H1 (cell line): Measurements from ENCODE around the gene STK31. TPM values are rescaled to one million over a fixed set of nuclear protein-coding genes. Genes with fewer than 3 reads are reported as not detected.
"Not testable (repeated sequence)": the region's sequence is repeated elsewhere in the genome, so short reads cannot be mapped to it uniquely, and the experiment has no call there.

Experiments used
- CTCF ChIA-PET: fragments of 300-600 bp; sonication (Branson Sonifier 250); formaldehyde crosslinking; loops from one replicate; lab custom pipeline; 2021; ENCODE audit not compliant: partially characterized antibody; lab: Charles Lee
- POLR2A ChIA-PET: fragments of 300-600 bp; sonication (Branson Sonifier 250); formaldehyde crosslinking; loops from one replicate; lab custom pipeline; 2021; ENCODE audit warnings: inconsistent platforms; ENCODE audit not compliant: partially characterized antibody; lab: Charles Lee
- DNase-seq, 2 experiments: peaks; one replicate each; pipeline versions ENCODE4 v3.0.0 to v3.0.0-alpha.2; 2010 to 2022; ENCODE audit warnings: low spot score in 2 of 2, low read depth in 1 of 2, mixed read lengths in 1 of 2
- FAIRE-seq: peaks from 2 replicates; lab custom pipeline; 2011; peaks lifted over from hg19 to GRCh38; lab: Jason Lieb, UNC
- H2AFZ ChIP-seq: 2 replicates; pipeline ENCODE4 v1.8.1; 2012; ENCODE audit warnings: low read length, inconsistent platforms
- H2AK5ac ChIP-seq: 2 replicates; pipeline ENCODE4 v1.6.1; 2013; ENCODE audit warnings: low read depth, low read length
- H2BK120ac ChIP-seq: replicated peaks from 2 replicates; pipeline ENCODE3; 2013; ENCODE audit warnings: low read depth, low read length, inconsistent platforms
- H2BK12ac ChIP-seq: 2 replicates; pipeline ENCODE4 v1.6.1; 2013; ENCODE audit warnings: low read depth, low read length
- H2BK15ac ChIP-seq: 2 replicates; pipeline ENCODE4 v1.6.1; 2013; ENCODE audit warnings: low read length
- H2BK20ac ChIP-seq: 2 replicates; pipeline ENCODE4 v1.6.1; 2013; ENCODE audit warnings: low read length
- H2BK5ac ChIP-seq: 2 replicates; pipeline ENCODE4 v1.6.1; 2013; ENCODE audit warnings: low read depth, low read length
- H3K14ac ChIP-seq: 2 replicates; pipeline ENCODE4 v1.6.1; 2013; ENCODE audit warnings: inconsistent platforms; ENCODE audit not compliant: insufficient read length
- H3K18ac ChIP-seq: 2 replicates; pipeline ENCODE4 v1.6.1; 2013; ENCODE audit warnings: low read length; ENCODE audit errors: extremely low read depth
- H3K23ac ChIP-seq: 2 replicates; pipeline ENCODE4 v1.6.1; 2013; ENCODE audit warnings: inconsistent platforms; ENCODE audit not compliant: insufficient read length
- H3K23me2 ChIP-seq: 2 replicates; pipeline ENCODE4 v1.6.1; 2013; ENCODE audit warnings: low read depth, low read length
- H3K27ac ChIP-seq: 2 replicates; pipeline ENCODE4 v1.6.1; 2011; ENCODE audit warnings: low read depth, low read length, inconsistent platforms
- H3K27me3 ChIP-seq, 4 experiments: replicated peaks in 1 of 4; 1 replicate in 1 of 4; 2 replicates in 3 of 4; pipeline versions ENCODE4 v1.6.1 to v1.8.1; 2011 to 2013; ENCODE audit warnings: low read length in 3 of 4, mild to moderate bottlenecking in 3 of 4, inconsistent platforms in 2 of 4, mixed read lengths in 2 of 4, moderate library complexity in 1 of 4; ENCODE audit not compliant: control insufficient read depth in 3 of 4, insufficient read depth in 3 of 4; ENCODE audit errors: extremely low read depth in 1 of 4
- H3K36me3 ChIP-seq, 4 experiments: 2 replicates each; pipeline versions ENCODE4 v1.6.1 to v1.8.1; 2011 to 2013; ENCODE audit warnings: mild to moderate bottlenecking in 4 of 4, low read length in 3 of 4, moderate library complexity in 2 of 4, control low read depth in 1 of 4, inconsistent platforms in 1 of 4; ENCODE audit not compliant: insufficient read depth in 4 of 4, control insufficient read depth in 2 of 4
- H3K4ac ChIP-seq: replicated peaks from 2 replicates; pipeline ENCODE3; 2013; ENCODE audit warnings: low read length, low read depth, mixed read lengths, inconsistent platforms; ENCODE audit not compliant: insufficient read length
- H3K4me1 ChIP-seq, 4 experiments: replicated peaks in 1 of 4; 1 replicate in 1 of 4; 2 replicates in 3 of 4; pipeline versions ENCODE4 v1.6.1 to v1.8.1; 2011 to 2013; ENCODE audit warnings: low read length in 3 of 4, inconsistent platforms in 2 of 4, mixed read lengths in 1 of 4; ENCODE audit not compliant: insufficient read depth in 4 of 4, control insufficient read depth in 3 of 4
- H3K4me2 ChIP-seq, 2 experiments: 2 replicates each; pipeline versions ENCODE4 v1.6.1 to v1.8.1; 2011 to 2013; ENCODE audit warnings: low read depth in 2 of 2, low read length in 2 of 2, control low read depth in 1 of 2, inconsistent platforms in 1 of 2, mild to moderate bottlenecking in 1 of 2; ENCODE audit not compliant: insufficient read depth in 1 of 2
- H3K4me3 ChIP-seq, 4 experiments: fragments of 200-600, 300-600 bp in 1 of 4; sonication (generic), shearing (Covaris generic), sonication (Bioruptor Twin) in 1 of 4; 2 replicates each; pipeline versions ENCODE4 v1.5.1 to v1.8.1; 2011 to 2016; ENCODE audit warnings: low read length in 4 of 4, low read depth in 3 of 4, control low read depth in 2 of 4, inconsistent platforms in 2 of 4, mild to moderate bottlenecking in 2 of 4, mixed read lengths in 1 of 4, moderate library complexity in 1 of 4; ENCODE audit not compliant: insufficient read depth in 2 of 4; ENCODE audit errors: extremely low read depth in 1 of 4
- H3K56ac ChIP-seq: replicated peaks from 2 replicates; pipeline ENCODE3; 2013; ENCODE audit warnings: low read depth, mild to moderate bottlenecking, mixed read lengths, low read length, inconsistent platforms; ENCODE audit not compliant: insufficient read length
- H3K79me1 ChIP-seq: 2 replicates; pipeline ENCODE4 v1.6.1; 2013; ENCODE audit warnings: low read depth, low read length, control low read depth
- H3K79me2 ChIP-seq, 2 experiments: 2 replicates each; pipeline versions ENCODE4 v1.6.1 to v1.8.1; 2012 to 2013; ENCODE audit warnings: low read length in 2 of 2, mild to moderate bottlenecking in 2 of 2, inconsistent platforms in 1 of 2; ENCODE audit not compliant: insufficient read depth in 2 of 2, control insufficient read depth in 1 of 2
- H3K9ac ChIP-seq, 4 experiments: replicated peaks in 1 of 4; 1 replicate in 1 of 4; 2 replicates in 3 of 4; pipeline versions ENCODE4 v1.6.1 to v1.8.1; 2011 to 2013; ENCODE audit warnings: low read depth in 3 of 4, low read length in 3 of 4, control low read depth in 2 of 4, mild to moderate bottlenecking in 2 of 4, moderate library complexity in 2 of 4, inconsistent platforms in 1 of 4; ENCODE audit errors: extremely low read depth in 1 of 4
- H3K9me3 ChIP-seq, 2 experiments: 2 replicates each; pipeline versions ENCODE4 v1.6.1 to v1.8.1; 2012 to 2013; ENCODE audit warnings: mild to moderate bottlenecking in 2 of 2, moderate library complexity in 2 of 2, control low read depth in 1 of 2, inconsistent platforms in 1 of 2, low read depth in 1 of 2, low read length in 1 of 2, mixed read lengths in 1 of 2; ENCODE audit not compliant: insufficient read depth in 2 of 2
- H4K20me1 ChIP-seq, 2 experiments: replicated peaks in 1 of 2; 2 replicates each; pipeline versions ENCODE3 to v1.8.1; 2011 to 2013; ENCODE audit warnings: inconsistent platforms in 2 of 2, low read length in 2 of 2, mild to moderate bottlenecking in 1 of 2; ENCODE audit not compliant: insufficient read depth in 2 of 2, control insufficient read depth in 1 of 2
- H4K5ac ChIP-seq: 2 replicates; pipeline ENCODE4 v1.6.1; 2013; ENCODE audit warnings: low read length, low read depth, mixed read lengths, inconsistent platforms; ENCODE audit not compliant: insufficient read length
- H4K8ac ChIP-seq: 2 replicates; pipeline ENCODE4 v1.8.0; 2013; ENCODE audit warnings: mild to moderate bottlenecking, moderate library complexity, low read length, inconsistent platforms; ENCODE audit not compliant: insufficient read depth; ENCODE audit errors: extremely low read depth
- H4K91ac ChIP-seq: replicated peaks from 2 replicates; pipeline ENCODE3; 2013; ENCODE audit warnings: low read length, mixed read lengths, inconsistent platforms; ENCODE audit not compliant: insufficient read length
- WGBS, 2 experiments: shearing (Covaris generic) in 1 of 2; methylation state at CpG; one replicate each; pipeline versions ENCODE4 v1.1.6 to v1.1.7; 2013 to 2015; ENCODE audit warnings: low lambda C conversion rate in 2 of 2, mixed read lengths in 2 of 2, inconsistent platforms in 1 of 2, low coverage in 1 of 2, missing lambda C conversion rate in 1 of 2; ENCODE audit not compliant: insufficient replicate concordance in 2 of 2, insufficient coverage in 1 of 2, insufficient read length in 1 of 2; ENCODE audit errors: extremely low coverage in 1 of 2, missing lambda C conversion rate in 1 of 2; 5-methylcytosine and 5-hydroxymethylcytosine counted together
- polyA plus RNA-seq, 7 experiments: library from polyadenylated mRNA; depleted of rRNA in 3 of 7; stranded (reverse) in 5 of 7; unstranded in 2 of 7; fragments of >200 nt in 5 of 7; fragments of 200-250 nt in 2 of 7; gene quantifications; 1 replicate in 5 of 7; 2 replicates in 1 of 7; 4 replicates in 1 of 7; pipeline versions ENCODE4 v1.2.1 to v1.2.3, GENCODE V29; 2011 to 2013; ENCODE audit warnings: missing spikeins in 2 of 7, mixed read lengths in 2 of 7
- total RNA-seq: library from RNA; stranded (reverse); fragmentation: NEBNext Ultra II Directional; extraction: Animal tissue kit (Norgen Biotek cat#: 25700); gene quantifications from 2 replicates; pipeline ENCODE4 v1.2.1, GENCODE V29; 2021

Gene STK31
- total and polyA plus RNA-seq, 2 of the 8 experiments (the other 6 are each of a cell fraction or from before 2014, with no cell fraction given), result 0.15 to 0.32 TPM

DNA sequence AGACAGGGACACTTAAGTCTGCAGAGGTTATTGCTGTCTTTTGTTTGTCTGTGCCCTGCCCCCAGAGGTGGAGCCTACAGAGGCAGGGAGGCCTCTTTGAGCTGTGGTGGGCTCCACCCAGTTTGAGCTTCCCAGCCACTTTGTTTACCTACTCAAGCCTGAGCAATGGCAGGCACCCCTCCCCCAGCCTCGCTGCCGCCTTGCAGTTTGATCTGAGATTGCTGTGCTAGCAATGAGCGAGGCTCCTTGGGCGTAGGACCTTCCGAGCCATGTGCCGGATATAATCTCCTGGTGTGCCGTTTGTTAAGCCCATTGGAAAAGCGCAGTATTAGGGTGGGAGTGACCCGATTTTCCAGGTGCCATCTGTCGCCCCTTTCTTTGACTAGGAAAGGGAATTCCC lies 118.1 kb downstream of the STK31 start:
- H3K56ac ChIP-seq, H3K79me1 ChIP-seq, H2BK5ac ChIP-seq, H2BK20ac ChIP-seq, H3K79me2 ChIP-seq, CTCF ChIA-PET, H3K18ac ChIP-seq, H2BK12ac ChIP-seq, H3K9ac ChIP-seq, H4K5ac ChIP-seq, H3K4ac ChIP-seq, H3K36me3 ChIP-seq, H3K23ac ChIP-seq, H2AK5ac ChIP-seq, H3K4me1 ChIP-seq, H3K4me3 ChIP-seq, H3K4me2 ChIP-seq, H3K23me2 ChIP-seq, H4K91ac ChIP-seq, H3K27ac ChIP-seq, H3K14ac ChIP-seq, H4K20me1 ChIP-seq, POLR2A ChIA-PET, H2BK120ac ChIP-seq, H2AFZ ChIP-seq, H2BK15ac ChIP-seq, H3K27me3 ChIP-seq, H4K8ac ChIP-seq, FAIRE-seq, DNase-seq: not testable (repeated sequence)
- H3K9me3 ChIP-seq, result peaks cover 6 to 21% of the 10 kb centered on the region in 2 experiments
- 91% methylated on average over 9 of the region's 10 CpGs; no CpG with 5 or more reads in 1 of the 2 experiments for WGBS, 2 experiments

DNA sequence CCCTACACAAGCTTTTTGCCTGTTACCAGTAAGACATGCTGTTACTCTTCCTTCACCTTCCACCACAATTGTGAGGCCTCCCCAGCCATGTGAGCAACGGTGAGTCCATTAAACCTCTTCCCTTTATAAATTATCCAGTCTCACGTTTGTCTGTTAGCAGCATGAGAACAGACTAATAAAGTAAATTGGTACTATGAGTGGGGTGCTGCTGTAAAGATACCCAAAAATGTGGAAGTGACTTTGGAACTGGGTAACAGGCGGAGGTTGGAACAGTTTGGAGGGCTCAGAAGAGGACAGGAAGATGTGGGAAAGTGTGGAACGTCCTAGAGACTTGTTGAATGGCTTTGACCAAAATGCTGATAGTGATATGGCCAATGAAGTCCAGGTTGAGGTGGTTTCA lies 122.7 kb downstream of the STK31 start:
- CTCF ChIA-PET, result not testable (repeated sequence)

More for the DNA sequence above, 122.7 kb downstream of the STK31 start:
- H2BK20ac ChIP-seq, H2AFZ ChIP-seq, H4K5ac ChIP-seq, H4K20me1 ChIP-seq, H2BK15ac ChIP-seq, DNase-seq, H3K36me3 ChIP-seq, H3K4me3 ChIP-seq, H3K79me1 ChIP-seq, H4K91ac ChIP-seq, H3K23me2 ChIP-seq, FAIRE-seq, H3K4ac ChIP-seq, H3K9ac ChIP-seq, H3K4me2 ChIP-seq, H2BK12ac ChIP-seq, H2BK5ac ChIP-seq, H3K18ac ChIP-seq, H4K8ac ChIP-seq, H3K4me1 ChIP-seq, H3K27me3 ChIP-seq, POLR2A ChIA-PET, H3K27ac ChIP-seq, H3K14ac ChIP-seq, H3K79me2 ChIP-seq, H3K23ac ChIP-seq, H2AK5ac ChIP-seq, H2BK120ac ChIP-seq, H3K56ac ChIP-seq: not testable (repeated sequence)
- H3K9me3 ChIP-seq, result peaks cover 25 to 46% of the 10 kb centered on the region in 2 experiments
- 75% methylated on average over 4 of the region's 4 CpGs; no CpG with 5 or more reads in 1 of the 2 experiments for WGBS, 2 experiments
